Measurements from ENCODE around the gene TMEM59L. TPM values are rescaled to one million over a fixed set of nuclear protein-coding genes. Genes with fewer than 3 reads are reported as not detected.
A peak's percentile ranks its signal among the peaks of the same experiment; 100 is the strongest.

The TMEM59L gene
- total and polyA plus RNA-seq, 2 of the 13 experiments (the other 11 are each of a cell fraction or from before 2014, with no cell fraction given): 0.97 to 5.5 TPM

GRCh38 chr19:18571564-18572344 lies 40.9 kb upstream of the TMEM59L start, which contains the start of gene UBA52 (continued):
- TF ChIP-seq MAFF (IDR thresholded peaks at IDR 0.05; ENCODE audit: low read depth, low read length) (no peak), SETDB1 (CRISPR knock-in tag; IDR thresholded peaks at IDR 0.05; ENCODE audit: borderline replicate concordance) (no peak), ZNF282 (IDR thresholded peaks at IDR 0.05; ENCODE audit: partially characterized antibody) (no peak), PHF5A (CRISPR knock-in tag; IDR thresholded peaks at IDR 0.05; ENCODE audit: low read depth, unreplicated experiment) (no peak), RAD21 (CRISPR knock-in tag; IDR thresholded peaks at IDR 0.05) (peak; percentile 47), EEA1 (CRISPR knock-in tag; IDR thresholded peaks at IDR 0.05; ENCODE audit: borderline replicate concordance) (0 out of 2 replicates have a peak, but pooled peaks have one; percentile 22), ZNF274 (CRISPR knock-in tag; IDR thresholded peaks at IDR 0.05) (peak; percentile 90), BRCA1 (CRISPR knock-in tag; IDR thresholded peaks at IDR 0.05) (0 out of 2 replicates have a peak, but pooled peaks have one; percentile 50), MTF1 (CRISPR knock-in tag; IDR thresholded peaks at IDR 0.05) (no peak; the same call in 1 of the 2 replicates), ZNF775 (CRISPR knock-in tag; IDR thresholded peaks at IDR 0.05; ENCODE audit: borderline replicate concordance) (no peak), ZNF431 (CRISPR knock-in tag; IDR thresholded peaks at IDR 0.05; ENCODE audit: borderline replicate concordance, low read depth) (peak; percentile 53; the same call in 1 of the 2 replicates), ZNF788 (CRISPR knock-in tag; IDR thresholded peaks at IDR 0.05; ENCODE audit: borderline replicate concordance) (peak; percentile 97; the same call in 1 of the 2 replicates), LRRFIP1 (CRISPR knock-in tag; conservative IDR thresholded peaks at IDR 0.05) (no peak), RORA (CRISPR knock-in tag; IDR thresholded peaks at IDR 0.05) (no peak), NR2F1 (CRISPR knock-in tag; IDR thresholded peaks at IDR 0.05) (no peak), DDIT3 (CRISPR knock-in tag; IDR thresholded peaks at IDR 0.05) (peak; percentile 44; the same call in 1 of the 2 replicates), FOXK1 (CRISPR knock-in tag; IDR thresholded peaks at IDR 0.05; ENCODE audit: borderline replicate concordance, low read depth) (peak; percentile 96), ZNF558 (CRISPR knock-in tag; IDR thresholded peaks at IDR 0.05; ENCODE audit: borderline replicate concordance) (peak; percentile 56; the same call in 1 of the 2 replicates), ZNF530 (CRISPR knock-in tag; IDR thresholded peaks at IDR 0.05; ENCODE audit: low read depth) (no peak), TEAD2 (CRISPR knock-in tag; IDR thresholded peaks at IDR 0.05) (no peak)
- TF ChIP-seq, protein P1, sequence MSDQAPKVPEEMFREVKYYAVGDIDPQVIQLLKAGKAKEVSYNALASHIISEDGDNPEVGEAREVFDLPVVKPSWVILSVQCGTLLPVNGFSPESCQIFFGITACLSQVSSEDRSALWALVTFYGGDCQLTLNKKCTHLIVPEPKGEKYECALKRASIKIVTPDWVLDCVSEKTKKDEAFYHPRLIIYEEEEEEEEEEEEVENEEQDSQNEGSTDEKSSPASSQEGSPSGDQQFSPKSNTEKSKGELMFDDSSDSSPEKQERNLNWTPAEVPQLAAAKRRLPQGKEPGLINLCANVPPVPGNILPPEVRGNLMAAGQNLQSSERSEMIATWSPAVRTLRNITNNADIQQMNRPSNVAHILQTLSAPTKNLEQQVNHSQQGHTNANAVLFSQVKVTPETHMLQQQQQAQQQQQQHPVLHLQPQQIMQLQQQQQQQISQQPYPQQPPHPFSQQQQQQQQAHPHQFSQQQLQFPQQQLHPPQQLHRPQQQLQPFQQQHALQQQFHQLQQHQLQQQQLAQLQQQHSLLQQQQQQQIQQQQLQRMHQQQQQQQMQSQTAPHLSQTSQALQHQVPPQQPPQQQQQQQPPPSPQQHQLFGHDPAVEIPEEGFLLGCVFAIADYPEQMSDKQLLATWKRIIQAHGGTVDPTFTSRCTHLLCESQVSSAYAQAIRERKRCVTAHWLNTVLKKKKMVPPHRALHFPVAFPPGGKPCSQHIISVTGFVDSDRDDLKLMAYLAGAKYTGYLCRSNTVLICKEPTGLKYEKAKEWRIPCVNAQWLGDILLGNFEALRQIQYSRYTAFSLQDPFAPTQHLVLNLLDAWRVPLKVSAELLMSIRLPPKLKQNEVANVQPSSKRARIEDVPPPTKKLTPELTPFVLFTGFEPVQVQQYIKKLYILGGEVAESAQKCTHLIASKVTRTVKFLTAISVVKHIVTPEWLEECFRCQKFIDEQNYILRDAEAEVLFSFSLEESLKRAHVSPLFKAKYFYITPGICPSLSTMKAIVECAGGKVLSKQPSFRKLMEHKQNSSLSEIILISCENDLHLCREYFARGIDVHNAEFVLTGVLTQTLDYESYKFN (CRISPR knock-in tag; conservative IDR thresholded peaks at IDR 0.05): peak; percentile 65
- TF ChIP-seq, protein P2, sequence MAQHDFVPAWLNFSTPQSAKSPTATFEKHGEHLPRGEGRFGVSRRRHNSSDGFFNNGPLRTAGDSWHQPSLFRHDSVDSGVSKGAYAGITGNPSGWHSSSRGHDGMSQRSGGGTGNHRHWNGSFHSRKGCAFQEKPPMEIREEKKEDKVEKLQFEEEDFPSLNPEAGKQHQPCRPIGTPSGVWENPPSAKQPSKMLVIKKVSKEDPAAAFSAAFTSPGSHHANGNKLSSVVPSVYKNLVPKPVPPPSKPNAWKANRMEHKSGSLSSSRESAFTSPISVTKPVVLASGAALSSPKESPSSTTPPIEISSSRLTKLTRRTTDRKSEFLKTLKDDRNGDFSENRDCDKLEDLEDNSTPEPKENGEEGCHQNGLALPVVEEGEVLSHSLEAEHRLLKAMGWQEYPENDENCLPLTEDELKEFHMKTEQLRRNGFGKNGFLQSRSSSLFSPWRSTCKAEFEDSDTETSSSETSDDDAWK (CRISPR knock-in tag; IDR thresholded peaks at IDR 0.05): no peak
